ENCODE measurements around the gene STX16.

Gene STX16, protein sequence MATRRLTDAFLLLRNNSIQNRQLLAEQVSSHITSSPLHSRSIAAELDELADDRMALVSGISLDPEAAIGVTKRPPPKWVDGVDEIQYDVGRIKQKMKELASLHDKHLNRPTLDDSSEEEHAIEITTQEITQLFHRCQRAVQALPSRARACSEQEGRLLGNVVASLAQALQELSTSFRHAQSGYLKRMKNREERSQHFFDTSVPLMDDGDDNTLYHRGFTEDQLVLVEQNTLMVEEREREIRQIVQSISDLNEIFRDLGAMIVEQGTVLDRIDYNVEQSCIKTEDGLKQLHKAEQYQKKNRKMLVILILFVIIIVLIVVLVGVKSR

DNA sequence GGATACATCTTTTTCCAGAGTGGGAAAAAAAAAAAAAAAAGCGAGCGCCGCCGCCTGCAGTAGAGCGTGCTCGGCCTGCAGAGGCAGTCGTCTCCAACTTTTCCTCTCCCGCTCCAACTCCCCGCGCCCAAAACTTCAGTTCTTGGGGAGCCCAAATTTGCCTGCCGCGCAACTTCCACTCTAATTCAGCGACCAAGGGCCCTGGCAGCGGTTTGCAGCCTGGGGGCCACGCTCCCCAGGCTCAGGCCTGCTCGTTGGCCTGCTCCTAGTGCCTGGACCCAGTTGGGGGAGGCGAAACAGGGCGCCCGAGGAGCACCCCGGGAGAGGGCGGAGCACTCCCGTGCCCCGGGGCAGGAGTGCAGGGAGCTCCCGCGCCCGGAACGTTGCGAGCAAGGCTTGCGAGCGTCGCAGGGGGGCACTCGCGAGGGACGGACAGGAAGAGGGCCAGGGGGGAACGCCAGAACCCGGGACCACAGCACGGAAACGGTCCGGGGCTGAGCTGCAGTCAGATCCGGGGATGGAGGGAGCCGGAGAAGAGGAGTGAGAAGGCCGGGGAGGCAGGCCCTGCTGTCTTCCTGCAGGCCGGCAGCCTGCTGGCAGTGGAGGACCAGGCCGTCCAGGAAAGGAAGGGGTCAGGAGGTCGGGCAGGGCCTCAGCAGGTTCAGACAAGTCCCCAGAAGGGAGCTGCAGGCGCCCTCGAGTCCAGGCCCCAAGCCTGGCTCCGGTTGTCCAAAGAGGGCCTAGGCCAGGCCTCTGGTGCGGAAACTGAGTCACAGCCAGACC is at the start of gene STX16:
TSS of gene STX16 (plus strand) at position 508 of the 783 bp plus-strand sequence. CDS start 724 bp downstream, outside the sequence.
- DNase-seq (ENCODE audit: low read depth in 1 of 2, low spot score in 1 of 2), result peak; percentile 78 to 80

DNA sequence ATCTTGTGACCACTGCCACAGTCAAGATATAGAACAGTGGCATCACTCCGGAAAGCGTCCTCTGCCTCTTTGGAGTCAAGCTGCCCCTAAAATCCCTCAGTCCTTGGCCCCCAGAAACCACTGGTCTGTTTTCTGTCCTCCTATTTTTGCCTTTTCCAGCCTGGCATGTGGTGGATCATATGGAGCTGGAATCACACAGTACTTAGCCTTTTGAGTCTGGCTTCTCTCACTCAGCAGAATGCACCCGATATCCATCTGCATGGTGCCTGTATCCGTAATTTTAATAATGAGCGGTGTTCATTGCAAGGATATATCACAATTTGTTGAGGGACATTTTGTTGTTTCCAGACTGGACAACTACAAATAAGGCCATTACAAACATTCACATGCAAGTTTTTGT is 49.0 kb upstream of the STX16 start:
- DNase-seq (ENCODE audit: low read depth in 1 of 2, low spot score in 1 of 2), result no peak

DNA sequence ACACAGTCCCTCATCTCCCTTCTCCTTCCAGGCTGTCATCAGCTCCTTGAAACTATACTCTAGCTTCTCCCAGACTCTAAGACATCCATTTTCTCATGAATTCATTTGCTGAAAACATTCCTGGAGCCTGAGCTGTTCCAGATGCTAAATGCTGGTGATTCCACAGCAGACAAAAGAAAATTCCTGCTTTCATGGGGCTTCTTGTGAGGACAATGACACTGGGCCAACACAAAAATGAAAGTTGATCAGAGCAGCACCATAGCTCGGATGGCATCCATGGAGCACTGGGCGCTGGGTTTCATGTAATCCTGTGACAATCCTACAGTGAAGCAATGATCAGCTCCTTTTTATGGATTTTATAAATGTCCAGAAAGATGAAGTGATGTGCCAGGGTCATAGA is 47.4 kb upstream of the STX16 start:
- no peak for DNase-seq (ENCODE audit: low read depth in 1 of 2, low spot score in 1 of 2)

DNA sequence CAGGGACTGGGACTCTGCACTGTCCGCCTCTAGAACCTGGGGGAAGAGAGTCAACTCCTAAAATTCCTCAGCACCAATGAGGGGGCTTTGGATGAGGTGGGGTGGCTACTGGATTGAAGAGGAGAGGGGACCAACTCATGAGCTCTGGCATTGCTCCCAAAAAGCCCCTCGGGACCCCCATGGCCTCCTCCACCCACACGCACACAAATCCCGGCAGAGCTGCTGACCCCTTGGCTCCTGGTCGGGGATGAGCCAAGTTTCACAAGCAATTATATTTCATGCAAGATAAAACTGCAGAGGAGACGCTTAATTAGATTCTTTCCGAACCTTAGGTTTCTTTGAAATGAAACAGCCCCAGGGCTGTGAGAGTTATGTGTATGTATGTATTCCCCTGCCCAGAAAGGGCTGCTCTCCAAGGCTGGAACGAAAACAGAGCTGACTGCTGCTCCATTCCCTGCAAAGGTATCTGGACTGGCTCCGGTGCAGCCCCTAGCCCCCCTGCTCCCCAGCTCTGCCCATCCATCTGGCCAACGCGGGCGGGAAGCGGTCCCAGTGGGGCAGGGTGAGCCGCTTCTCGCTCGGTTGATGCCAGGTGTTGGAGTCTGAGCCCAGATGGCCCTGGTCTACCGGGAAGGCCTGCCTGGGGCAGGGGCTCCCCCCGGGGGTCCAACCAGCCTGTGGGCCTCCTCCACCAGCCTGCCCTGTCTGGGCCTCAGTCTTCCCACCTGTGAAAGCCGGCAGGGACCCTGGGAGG is 46.8 kb upstream of the STX16 start:
- DNase-seq (ENCODE audit: low read depth in 1 of 2, low spot score in 1 of 2), result no peak

DNA sequence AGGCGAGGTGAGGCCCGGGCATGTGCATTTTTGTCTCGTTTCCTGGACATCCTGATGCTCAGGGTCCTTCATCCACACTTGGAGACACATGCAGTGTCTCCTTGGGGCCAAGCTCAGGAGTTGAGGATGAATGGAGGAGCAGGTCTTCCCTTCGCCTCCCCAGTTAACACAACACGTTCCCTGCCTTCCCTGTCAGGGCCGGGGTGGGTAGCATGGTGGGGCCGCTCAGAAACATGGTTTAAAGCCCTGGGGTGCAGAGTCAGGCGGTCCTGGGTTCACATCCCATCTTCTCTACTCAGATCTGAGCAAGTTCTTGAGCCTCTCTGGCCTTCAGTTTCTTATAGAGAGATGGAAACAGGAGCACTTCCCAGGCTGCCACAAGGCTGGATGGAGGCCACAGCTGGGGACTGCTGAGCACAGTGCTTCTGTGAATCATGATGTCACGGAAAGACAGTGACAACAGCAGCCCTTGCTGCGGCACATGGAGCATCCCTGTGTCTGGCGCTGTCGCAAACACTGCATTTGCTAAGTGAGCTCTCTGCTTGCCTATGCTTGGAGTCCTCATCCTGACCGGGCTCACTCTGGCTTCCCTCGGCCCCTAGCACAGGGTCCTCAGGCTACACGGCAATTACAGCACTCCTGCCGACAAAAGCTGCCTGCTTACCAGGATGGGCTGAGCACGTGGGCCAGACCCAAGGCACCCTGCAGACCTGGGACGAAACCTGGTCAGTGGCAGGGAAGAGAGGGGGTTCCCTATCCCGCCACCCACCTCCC is 45.6 kb upstream of the STX16 start:
- no peak for DNase-seq (ENCODE audit: low read depth in 1 of 2, low spot score in 1 of 2)

DNA sequence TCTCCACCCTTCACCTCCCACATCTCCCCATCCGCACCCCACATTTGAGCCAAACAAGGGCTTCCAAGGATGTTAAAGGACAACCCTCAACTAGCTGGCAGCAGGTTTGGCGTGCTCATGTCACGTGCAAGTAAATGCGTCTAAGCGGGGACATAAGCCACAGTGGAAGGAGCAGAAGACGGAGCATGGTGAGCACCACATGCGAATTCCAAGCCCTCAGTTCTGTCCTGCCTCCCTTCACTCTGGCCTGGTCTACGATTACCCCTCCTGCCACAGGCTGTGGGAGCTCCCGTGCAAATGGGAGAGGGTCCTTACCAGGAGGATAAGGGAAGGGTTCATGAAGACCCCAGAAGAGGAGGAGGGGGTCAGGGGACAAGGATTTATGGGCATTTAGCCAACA is 44.9 kb upstream of the STX16 start:
- DNase-seq (ENCODE audit: low read depth in 1 of 2, low spot score in 1 of 2), result no peak

DNA sequence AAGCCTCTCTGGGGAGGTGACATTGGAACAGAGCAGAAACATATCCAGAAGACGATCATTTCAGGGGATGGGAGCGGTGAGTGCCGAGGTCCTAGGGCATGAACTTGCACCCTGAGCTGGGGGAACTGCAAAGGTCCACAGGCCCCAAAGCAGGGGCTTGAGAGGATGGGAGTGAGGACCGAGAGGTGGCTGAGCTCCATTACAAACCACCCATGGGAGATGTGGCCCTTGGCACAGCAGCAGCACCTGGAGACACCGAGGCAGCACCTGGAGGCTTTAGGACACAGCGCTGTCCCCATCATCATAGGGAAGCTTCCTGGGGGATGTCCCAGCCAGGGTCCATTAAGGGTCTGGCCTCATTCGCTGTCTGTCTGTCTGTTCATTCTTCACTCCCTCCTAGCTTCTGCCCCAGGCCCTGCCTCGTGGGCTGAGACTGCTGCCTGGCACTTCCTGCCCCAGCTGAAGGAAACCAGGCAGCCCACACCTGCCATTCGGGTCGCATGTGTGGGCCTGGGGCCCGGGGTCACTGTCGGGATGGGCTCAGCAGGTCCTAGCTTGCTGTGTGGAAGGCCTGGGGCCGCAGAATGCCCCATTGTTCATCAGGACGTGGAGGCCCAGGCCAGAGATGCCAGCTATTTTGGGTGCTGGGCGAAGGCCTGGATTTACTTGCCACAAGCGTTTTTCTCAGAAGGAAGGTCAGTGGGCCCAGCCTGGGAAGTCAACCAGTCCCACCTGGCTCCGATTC is 42.8 kb upstream of the STX16 start:
- no peak for DNase-seq (ENCODE audit: low read depth in 1 of 2, low spot score in 1 of 2)

DNA sequence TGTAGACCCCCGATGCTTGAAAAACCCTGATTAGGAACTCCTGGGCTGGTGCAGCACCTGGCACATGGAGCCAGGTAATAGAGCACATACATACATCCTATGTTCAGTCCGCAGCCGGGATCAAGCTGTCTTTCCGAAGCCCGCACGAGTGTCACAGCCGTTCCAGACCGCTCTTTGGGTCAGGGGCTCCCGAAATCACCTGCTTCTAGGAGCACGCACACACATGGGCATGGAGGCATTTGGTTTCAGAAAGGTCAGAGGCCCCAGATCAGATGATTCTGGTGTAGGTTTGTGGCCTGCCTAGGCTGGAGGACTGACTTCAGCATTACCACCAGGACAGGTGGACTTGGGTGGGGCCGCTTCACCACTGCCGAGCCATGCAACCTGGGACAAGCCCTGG is 42.1 kb upstream of the STX16 start:
- no peak for DNase-seq (ENCODE audit: low read depth in 1 of 2, low spot score in 1 of 2)

DNA sequence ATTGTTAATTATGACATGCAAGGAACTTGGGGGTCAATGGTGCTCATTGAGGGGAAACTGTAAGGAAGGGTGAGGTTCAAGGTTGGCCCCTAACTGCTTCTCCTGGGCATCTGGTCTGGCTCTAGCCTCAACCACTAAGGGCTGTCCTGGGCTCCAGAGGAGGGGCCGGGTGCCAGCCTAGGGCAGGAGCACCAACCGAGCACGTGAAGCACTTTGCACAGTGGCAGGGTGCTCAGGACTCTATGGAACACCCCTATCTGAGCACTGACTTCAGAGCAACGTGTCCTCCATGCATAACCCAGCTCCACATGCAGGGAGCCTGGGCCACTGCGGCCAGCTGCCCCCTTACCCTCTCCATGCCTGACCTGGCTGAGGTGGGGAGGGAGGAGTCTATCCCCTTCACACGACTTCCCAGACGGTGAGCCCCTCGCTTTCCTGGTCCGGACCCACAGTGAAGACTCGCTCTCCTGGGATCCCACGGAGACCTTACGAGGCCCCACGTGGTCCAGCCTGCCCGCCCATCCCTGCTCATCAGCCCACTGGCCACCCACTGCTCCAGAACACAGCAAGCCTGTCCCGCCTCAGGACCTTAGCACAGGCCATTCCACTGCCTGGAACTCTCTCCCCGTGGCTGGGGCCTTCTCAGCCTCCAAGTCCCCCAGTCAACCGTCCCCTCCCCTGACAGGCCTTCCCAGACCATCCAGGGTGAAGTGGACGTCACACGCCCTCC is 40.8 kb upstream of the STX16 start:
- no peak for DNase-seq (ENCODE audit: low read depth in 1 of 2, low spot score in 1 of 2)

DNA sequence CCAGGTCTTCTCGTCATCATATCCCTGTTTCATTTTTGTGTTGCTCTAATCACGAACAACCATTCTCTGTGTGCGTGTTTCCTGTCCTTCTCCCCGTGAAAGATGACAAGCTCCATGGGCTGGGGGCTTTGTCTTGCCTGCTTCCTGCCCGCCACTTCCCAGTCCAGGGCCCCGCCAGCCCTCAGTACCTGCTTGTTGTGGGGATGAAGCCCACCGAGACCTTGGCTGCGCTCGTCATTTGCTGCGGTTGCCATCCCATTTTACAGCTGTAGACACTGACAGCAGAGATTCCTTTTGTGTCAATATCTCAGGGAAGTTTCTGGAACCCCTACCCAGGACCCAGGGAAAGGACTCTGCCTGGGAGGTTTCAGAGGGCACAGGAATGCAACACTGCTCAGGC is 40.3 kb upstream of the STX16 start:
- no peak for DNase-seq (ENCODE audit: low read depth in 1 of 2, low spot score in 1 of 2)

DNA sequence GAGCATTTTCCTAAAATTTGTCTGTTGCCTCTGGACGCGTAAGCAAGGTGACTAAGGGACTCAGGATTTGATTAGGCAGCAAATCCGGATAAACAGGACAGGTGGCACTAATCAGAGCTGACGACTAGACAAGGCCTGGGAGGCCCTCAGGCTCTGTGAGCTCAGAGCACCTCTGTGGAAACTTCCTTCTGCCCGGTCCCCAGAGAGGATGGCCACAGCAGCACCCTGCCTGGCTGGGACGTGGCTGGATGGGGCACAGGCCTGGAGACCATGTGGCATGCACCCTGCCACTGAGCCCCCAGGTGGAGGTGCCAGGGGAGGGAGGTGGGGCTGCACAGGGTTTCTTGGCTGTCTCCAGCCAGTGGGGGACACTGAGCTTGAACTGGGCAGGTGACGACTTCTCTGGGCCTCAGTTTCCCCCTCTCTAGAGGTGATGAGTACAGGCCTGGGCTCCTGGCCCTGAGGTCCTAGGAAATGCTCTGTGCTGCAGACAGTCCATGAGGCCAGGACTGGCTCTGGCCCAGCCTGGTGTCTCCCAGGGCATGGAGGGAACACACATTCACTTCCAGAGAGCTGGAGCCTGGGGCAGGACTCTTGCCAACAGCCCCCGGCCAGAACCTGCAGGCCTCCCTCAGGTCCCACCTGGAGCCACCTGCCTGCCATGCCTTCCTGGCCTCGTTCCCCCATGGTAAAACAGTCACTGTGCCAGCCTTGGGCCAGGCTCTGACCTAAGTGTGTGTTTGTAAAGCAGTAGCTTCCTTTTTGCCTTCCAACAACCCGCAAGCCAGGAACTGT is 39.6 kb upstream of the STX16 start:
- no peak for DNase-seq (ENCODE audit: low read depth in 1 of 2, low spot score in 1 of 2)

DNA sequence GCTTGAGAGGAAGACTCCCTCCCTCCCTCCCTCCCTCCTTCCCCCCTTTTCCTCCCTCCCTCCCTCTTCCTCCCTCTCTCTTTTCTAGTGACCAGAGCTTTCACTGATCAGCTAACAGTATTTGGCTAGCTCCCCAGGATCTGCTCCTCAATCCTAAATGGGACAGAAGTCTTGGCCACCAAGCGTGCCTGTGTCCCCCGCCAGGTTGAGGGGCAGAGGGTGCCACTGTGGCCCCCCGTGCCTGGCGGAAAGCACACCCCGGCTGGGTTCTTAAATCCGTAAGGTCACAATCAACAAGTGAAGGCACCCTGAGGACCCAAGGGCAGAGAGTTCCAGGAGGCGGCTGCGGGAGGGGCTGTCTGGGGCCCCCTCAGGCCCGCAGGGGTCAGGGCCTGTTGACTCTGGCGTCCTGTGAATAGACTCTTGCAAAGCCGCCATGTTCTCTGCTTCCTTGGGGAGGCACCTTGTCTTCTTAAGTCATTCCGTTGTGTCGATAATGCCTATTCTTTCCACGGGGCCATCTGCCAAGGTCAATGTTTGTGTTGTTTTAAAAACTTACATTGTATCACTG is 38.9 kb upstream of the STX16 start:
- no peak for DNase-seq (ENCODE audit: low read depth in 1 of 2, low spot score in 1 of 2)

DNA sequence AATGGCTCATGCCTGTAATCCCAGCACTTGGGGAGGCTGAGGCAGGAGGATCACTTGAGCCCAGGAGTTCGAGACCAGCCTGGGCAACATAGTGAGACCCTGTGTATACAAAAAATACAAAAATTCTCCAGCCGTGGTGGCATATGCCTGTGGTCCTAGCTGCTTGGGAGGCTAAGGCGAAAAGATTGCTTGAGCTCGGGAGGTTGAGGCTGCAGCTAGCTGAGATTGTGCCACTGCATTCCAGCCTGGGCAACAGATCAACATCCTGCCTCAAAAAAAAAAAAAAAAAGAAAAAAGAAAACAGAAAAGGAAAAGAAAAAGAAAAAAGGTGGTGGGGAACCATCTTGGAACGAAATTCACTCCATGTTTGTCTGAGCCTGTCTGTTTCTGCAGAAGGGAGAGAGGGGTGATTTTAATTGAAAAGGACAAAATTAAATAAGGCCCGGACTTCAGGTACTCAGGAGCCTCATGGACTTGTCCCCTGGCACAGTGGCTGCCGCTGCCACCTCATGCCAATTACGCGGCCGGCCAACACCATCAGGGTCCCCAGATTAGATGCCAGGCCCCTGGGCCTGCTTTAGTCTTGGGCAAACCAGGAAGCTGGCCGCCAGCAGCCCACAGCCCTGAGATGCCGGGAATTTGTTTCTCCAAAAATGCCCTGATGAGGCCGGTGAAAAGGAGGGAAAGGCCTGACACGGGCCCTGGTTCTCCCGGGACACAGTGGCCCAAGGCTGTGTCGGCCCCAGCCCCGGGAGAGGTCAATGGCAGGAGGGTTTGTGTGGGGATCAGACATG is 37.8 kb upstream of the STX16 start:
- no peak for DNase-seq (ENCODE audit: low read depth in 1 of 2, low spot score in 1 of 2)

DNA sequence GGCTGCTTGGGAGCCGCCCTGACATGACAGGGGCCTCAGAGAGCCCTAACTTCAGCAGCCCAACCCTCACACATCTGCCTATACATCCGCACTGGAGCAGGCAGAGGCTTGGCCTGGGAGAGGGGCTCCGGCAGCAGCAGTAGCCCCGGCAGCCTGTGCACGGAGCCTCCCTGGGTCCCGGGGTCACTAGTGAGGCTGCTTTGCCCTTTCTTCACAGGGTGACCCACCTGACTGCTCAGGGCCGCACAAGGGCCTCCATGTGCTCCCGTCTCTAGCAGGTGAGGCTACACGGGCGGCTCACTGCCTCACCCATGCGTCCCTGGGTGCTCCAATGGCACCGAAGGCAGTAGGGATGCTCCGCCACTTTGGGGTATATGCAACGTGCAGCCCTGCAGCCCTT is 36.7 kb upstream of the STX16 start:
- no peak for DNase-seq (ENCODE audit: low read depth in 1 of 2, low spot score in 1 of 2)

DNA sequence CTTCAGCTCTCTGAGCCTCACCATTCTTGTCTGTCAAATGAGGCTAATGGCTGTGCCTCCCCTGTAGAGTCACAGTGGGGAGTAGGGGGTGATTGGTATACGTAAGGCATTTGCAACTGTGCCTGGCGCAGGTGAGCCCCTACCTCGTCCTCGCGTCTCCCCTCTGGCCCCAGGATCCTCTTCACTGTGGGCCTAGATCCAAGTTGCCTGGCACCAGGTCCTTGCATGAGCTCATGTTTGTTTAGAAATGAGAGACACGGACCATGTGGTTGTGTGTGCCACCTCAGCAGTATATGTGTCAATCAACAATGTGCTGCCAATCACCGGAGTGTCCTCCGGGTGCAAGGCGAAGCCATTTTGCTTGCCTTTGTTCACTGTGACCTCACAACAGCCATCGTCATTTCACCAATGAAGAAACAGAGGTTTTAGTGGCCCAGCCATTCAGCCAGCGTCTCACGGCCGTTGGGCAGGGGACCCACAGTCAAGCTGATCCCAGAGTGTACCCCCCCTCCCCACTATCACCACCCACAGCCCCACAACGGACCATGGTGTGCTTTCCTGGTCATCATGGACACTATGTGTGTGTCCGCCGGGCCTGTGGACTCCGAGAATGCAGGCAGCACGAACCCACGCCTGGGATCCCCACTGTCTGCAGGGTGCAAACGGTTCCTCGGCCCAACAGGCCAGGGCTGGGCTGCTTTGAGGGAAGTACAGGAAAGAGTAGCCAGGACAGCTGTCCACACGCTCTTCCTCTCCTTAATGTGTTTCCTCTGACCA is 35.9 kb upstream of the STX16 start:
- DNase-seq (ENCODE audit: low read depth in 1 of 2, low spot score in 1 of 2), result no peak

DNA sequence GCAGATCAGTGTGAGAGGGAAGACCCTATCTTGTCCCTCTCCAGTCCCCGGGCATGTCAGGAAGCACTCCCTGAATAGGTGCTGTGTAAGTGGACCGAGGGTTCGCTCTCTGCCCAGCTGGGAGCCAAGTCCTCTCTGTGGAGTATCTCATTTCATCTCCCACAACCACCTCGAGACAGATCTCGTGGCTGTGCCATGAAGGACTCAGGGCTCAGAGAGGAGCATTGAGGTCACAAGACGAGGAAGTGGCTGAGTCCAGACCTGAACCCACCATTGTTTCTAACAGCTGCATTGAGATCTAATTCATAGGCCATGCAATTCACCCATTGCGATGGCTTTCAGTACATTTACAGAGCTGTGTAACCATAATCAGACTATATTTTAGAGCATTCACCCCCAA is 34.7 kb upstream of the STX16 start:
- DNase-seq (ENCODE audit: low read depth in 1 of 2, low spot score in 1 of 2), result no peak

DNA sequence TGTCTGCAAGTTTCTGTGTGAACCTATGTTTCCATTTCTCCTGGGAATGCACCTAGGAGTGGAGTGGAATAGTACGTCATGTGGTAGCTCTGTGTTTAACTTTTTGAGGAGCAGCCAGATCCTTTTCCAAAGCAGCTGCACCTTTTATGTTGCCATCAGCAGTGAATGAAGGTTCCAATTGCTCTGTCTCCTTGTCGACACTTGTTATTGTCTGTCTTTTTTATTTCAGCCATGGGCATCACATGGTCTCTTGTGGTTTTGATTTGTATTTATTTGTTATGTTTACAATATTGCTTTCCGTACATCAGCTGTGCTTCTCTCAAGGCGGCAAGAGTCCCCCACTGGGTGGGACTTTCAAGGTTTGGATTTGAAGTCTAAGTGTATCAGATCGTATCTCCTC is 33.9 kb upstream of the STX16 start:
- DNase-seq (ENCODE audit: low read depth in 1 of 2, low spot score in 1 of 2), result no peak

All from stimulated activated CD4-positive, alpha-beta T cell treated with anti-CD3 and anti-CD28 coated beads, Interleukin-15, amount 100 ng/mL, for 1 hour (primary cell).